Measurements from ENCODE around the gene GIN1.

DNA sequence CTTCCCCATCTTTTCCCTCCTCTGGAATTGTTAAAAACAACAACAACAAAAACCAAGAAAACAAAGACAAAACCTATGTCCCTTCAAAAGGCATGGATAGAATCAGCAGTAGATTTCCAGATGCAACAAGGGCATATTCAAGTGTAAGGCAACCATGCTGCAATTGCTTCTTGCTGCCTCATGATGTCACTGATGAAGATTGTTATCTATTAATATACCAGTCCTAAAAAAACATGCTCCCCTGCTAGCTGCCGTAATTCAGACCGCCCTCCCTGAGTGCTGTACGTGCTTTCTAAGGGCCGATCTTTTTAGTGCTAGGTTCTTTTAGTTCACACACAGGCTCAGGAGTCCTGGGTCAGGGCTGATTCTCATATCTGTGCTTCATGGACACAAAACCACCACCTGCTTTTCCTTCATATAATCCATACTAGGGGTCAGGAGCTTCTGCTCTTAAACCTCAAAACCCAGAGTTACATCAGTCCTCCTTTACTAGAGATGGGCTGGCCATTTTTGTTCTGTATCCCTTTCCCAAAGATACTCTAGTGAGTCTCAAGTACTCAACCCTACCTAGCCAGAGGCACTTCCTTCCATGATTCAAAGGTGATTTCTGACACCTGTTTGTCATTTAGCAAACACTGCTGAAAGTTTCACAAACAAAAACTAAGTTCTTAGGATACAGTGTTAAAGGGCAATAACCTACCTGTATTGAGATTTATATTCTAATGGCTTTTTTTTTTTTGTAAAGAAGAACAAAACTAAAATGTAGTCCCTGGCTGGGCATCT lies 82.1 kb downstream of the GIN1 start:
- TF ChIP-seq ZNF331 (CRISPR knock-in tag; IDR thresholded peaks at IDR 0.05; ENCODE audit: low read depth) = no peak
- TF ChIP-seq EZH2phosphoT487 (IDR thresholded peaks at IDR 0.05; ENCODE audit: unreplicated experiment) = no peak
- TF ChIP-seq, protein P1, sequence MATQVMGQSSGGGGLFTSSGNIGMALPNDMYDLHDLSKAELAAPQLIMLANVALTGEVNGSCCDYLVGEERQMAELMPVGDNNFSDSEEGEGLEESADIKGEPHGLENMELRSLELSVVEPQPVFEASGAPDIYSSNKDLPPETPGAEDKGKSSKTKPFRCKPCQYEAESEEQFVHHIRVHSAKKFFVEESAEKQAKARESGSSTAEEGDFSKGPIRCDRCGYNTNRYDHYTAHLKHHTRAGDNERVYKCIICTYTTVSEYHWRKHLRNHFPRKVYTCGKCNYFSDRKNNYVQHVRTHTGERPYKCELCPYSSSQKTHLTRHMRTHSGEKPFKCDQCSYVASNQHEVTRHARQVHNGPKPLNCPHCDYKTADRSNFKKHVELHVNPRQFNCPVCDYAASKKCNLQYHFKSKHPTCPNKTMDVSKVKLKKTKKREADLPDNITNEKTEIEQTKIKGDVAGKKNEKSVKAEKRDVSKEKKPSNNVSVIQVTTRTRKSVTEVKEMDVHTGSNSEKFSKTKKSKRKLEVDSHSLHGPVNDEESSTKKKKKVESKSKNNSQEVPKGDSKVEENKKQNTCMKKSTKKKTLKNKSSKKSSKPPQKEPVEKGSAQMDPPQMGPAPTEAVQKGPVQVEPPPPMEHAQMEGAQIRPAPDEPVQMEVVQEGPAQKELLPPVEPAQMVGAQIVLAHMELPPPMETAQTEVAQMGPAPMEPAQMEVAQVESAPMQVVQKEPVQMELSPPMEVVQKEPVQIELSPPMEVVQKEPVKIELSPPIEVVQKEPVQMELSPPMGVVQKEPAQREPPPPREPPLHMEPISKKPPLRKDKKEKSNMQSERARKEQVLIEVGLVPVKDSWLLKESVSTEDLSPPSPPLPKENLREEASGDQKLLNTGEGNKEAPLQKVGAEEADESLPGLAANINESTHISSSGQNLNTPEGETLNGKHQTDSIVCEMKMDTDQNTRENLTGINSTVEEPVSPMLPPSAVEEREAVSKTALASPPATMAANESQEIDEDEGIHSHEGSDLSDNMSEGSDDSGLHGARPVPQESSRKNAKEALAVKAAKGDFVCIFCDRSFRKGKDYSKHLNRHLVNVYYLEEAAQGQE (IDR thresholded peaks at IDR 0.05; ENCODE audit: unreplicated experiment) = no peak
- TF ChIP-seq, protein P2, sequence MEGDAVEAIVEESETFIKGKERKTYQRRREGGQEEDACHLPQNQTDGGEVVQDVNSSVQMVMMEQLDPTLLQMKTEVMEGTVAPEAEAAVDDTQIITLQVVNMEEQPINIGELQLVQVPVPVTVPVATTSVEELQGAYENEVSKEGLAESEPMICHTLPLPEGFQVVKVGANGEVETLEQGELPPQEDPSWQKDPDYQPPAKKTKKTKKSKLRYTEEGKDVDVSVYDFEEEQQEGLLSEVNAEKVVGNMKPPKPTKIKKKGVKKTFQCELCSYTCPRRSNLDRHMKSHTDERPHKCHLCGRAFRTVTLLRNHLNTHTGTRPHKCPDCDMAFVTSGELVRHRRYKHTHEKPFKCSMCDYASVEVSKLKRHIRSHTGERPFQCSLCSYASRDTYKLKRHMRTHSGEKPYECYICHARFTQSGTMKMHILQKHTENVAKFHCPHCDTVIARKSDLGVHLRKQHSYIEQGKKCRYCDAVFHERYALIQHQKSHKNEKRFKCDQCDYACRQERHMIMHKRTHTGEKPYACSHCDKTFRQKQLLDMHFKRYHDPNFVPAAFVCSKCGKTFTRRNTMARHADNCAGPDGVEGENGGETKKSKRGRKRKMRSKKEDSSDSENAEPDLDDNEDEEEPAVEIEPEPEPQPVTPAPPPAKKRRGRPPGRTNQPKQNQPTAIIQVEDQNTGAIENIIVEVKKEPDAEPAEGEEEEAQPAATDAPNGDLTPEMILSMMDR (conservative IDR thresholded peaks at IDR 0.05; ENCODE audit: low read depth in 2 of 2) = peak in 1 of 2 experiments; percentile 30; a peak in 2 of 4 replicates
- TF ChIP-seq POLR2AphosphoS5 (IDR thresholded peaks at IDR 0.05; ENCODE audit: low read depth) = no peak
- TF ChIP-seq EZH2 (IDR thresholded peaks at IDR 0.05; ENCODE audit: low read depth, unreplicated experiment) = no peak
- TF ChIP-seq CREB1 (CRISPR knock-in tag; IDR thresholded peaks at IDR 0.05; ENCODE audit: low read depth) = no peak
- TF ChIP-seq JUNB (IDR thresholded peaks at IDR 0.05; ENCODE audit: unreplicated experiment) = no peak
